Astrocyte of the cerebellum (primary cell): Measurements from ENCODE around the gene ST6GALNAC1.

Experiments
- DNase-seq: peaks from one replicate; pipeline ENCODE4 v3.0.0-alpha.2; 2011; ENCODE audit warnings: low read depth
- H3K4me3 ChIP-seq: 2 replicates; pipeline ENCODE4 v1.5.1; 2011; ENCODE audit warnings: mild to moderate bottlenecking, low read depth, low read length, moderate library complexity
- in situ Hi-C: cut with HindIII; loops from 2 replicates; pipeline ENCODE4 v1.10.0; 2017; ENCODE audit warnings: low sequenced_read_pairs
- TF ChIP-seq, protein P1 (sequence below): IDR thresholded peaks from 2 replicates; pipeline ENCODE4 v1.5.1; 2012; ENCODE audit warnings: low read length, low read depth, moderate library complexity, mild to moderate bottlenecking; ENCODE audit errors: missing control alignments

ST6GALNAC1 gene

DNA sequence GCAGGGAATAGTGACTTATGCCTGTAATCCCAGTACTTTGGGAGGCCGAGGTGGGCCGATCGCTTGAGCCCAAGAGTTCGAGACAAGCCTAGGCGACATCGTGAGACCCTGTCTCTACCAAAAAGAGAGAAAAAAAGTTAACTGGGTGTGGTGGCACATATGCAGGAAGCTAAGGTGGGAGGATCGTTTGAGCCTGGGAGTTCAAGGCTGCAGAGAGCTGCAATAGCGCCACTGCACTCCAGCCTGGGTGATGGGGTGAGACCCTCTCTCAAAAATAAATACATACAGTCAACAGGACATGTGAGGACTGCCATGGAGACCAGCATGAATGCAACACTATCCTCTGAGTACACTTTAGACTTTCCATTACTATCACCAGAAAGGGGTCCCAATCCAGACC, 42.5 kb downstream of the ST6GALNAC1 start:
- TF ChIP-seq, protein P1, sequence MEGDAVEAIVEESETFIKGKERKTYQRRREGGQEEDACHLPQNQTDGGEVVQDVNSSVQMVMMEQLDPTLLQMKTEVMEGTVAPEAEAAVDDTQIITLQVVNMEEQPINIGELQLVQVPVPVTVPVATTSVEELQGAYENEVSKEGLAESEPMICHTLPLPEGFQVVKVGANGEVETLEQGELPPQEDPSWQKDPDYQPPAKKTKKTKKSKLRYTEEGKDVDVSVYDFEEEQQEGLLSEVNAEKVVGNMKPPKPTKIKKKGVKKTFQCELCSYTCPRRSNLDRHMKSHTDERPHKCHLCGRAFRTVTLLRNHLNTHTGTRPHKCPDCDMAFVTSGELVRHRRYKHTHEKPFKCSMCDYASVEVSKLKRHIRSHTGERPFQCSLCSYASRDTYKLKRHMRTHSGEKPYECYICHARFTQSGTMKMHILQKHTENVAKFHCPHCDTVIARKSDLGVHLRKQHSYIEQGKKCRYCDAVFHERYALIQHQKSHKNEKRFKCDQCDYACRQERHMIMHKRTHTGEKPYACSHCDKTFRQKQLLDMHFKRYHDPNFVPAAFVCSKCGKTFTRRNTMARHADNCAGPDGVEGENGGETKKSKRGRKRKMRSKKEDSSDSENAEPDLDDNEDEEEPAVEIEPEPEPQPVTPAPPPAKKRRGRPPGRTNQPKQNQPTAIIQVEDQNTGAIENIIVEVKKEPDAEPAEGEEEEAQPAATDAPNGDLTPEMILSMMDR: no peak
- in situ Hi-C loops: no loop called here
- no peak overlapping the region for H3K4me3 ChIP-seq
- DNase-seq: no peak

DNA sequence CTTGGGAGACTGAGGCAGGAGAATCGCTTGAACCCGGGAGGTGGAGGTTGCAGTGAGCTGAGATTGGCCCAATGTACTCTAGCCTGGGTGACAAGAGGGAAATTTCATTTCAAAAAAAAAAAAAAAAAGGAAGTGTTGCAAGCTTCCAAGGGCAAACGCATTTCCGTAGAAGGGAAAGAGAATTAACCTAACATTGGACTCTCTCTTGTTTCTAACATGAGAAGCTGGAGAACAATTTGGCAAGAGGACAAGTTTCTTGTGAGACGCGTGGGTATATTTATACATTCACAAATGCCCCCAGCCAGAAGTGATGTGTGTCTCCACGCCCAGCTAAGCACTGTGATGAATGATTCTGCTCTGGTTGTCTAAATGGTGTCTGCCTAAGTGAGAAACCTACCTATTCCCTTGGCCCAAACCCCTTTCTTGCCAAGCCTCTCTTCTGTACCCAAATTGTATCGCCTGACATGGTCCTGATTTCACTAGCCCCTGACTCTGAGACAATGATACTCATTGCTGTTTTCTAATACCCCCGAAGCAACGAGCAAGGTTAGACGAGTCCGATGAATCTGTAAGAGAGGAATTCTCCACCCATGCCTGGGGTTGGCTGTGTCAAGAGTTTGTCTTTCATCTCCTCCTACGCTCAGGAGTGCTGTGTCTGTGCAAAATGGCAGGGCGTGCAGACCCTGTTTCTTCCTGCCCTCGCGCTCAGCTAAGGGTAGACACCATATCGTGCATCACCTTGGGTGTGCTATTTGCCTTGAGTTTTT, 43.7 kb downstream of the ST6GALNAC1 start:
- in situ Hi-C loops: no loop called here
- no peak overlapping the region for H3K4me3 ChIP-seq
- TF ChIP-seq, protein P1: no peak
- no peak for DNase-seq

DNA sequence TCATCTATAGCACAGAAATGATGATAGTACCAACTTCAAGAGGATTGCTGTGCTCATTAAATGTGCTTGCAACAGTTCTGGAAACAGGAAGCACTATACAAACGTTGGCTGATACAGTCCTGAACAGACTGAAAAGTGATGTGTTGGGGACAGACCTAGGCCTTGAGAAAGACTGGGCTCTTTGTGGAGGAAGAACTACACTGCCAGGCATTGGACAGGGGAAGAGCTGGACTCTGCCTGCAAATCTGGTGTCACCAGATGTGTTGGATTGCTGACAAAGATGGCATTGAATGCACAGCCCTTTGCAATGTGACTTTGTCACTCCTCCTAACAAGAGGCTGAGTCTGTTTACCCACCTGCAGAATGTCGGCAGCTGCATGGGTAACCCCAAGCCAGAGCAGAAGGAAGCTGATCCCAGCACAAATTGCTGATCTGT, 45.5 kb downstream of the ST6GALNAC1 start:
- H3K4me3 ChIP-seq: no peak overlapping the region
- TF ChIP-seq, protein P1: no peak
- in situ Hi-C loops: no loop called here
- DNase-seq: no peak

DNA sequence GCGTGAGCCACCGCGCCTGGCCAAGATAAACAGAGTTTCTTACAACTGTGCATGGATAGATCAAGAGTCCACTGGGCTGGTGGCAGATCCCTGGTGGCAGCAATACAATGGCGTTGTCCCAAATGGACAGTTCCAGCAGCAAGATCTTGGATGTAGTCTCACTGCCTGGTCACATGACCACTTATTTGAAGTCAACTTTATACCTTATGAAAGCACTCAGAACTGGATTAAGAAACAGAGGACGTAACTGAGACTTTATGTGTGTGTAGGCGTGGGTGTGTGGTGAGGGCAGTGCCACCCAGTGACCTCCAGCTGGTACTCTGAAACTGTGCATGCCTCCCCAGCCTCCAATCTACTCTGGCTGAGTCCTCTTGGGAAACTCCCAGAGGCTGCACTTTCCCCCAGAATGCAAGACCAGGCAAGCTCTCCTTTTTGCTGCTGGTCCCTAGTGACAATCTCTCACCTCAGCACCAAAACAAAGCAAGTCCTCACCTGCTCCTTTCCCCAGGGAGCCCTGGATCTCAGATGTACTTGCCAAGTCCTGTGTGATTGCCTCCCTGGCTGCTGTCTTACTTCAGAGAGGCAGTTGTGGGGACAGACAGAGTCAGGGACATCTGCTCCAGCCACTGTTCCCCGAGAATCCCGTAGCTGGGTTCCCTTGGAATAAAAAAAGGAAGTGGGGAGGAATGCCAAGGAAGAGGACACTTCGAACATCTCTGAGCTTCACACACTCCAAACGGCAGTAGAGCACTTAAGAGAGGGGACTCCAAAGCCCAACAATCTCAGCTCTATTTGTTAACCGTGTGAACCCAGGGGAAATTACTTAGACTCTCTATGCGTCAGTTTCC, 46.2 kb downstream of the ST6GALNAC1 start:
- no peak overlapping the region for H3K4me3 ChIP-seq
- no peak for DNase-seq
- in situ Hi-C loops: no loop called here
- TF ChIP-seq, protein P1: no peak

- DNase-seq: no peak
- in situ Hi-C loops: no loop called here
- TF ChIP-seq, protein P1: no peak
- no peak overlapping the region for H3K4me3 ChIP-seq
These were observed 48.9 kb downstream of the ST6GALNAC1 start for GRCh38 chr17:76594690-76595089.

DNA sequence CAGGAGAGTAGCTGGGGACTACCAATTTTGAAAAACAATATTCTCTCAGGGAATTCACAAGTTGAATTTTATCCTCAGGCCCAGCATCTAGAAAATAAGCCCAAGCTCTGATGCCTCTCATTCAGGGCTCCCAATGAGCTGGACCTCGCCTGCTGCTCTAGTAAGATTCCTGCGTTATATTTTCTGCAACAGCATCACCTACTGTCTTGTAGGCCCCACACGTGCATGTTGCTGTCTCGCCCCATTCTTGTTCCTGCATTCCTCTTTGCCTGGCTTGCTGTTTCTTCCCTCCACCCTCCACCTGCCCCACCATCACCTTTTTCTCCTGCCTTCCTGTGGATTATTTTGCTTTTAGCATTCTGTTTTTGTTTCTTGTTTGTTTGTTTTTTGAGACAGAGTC, 49.6 kb downstream of the ST6GALNAC1 start:
- in situ Hi-C loops: no loop called here
- no peak for DNase-seq
- TF ChIP-seq, protein P1: no peak
- H3K4me3 ChIP-seq: no peak overlapping the region
